HG03045 (cell line): ENCODE measurements around the gene THEM4.

Source experiments
- ATAC-seq: cut with Tn5 transposase; IDR thresholded peaks from one replicate; pipeline ENCODE4 v1.9.1; 2021; ENCODE audit warnings: mild to moderate bottlenecking, moderate library complexity; ENCODE audit not compliant: unreplicated experiment

THEM4 gene

GRCh38 chr1:151839082-151839412 is 70.3 kb downstream of the THEM4 start:
- no peak for ATAC-seq

GRCh38 chr1:151838222-151839081 is 70.9 kb downstream of the THEM4 start:
- no peak for ATAC-seq

- ATAC-seq, result no peak
Measured at GRCh38 chr1:151837884-151838221, 71.5 kb downstream of the THEM4 start.

GRCh38 chr1:151837197-151837596 is 72.1 kb downstream of the THEM4 start:
- ATAC-seq, result no peak

GRCh38 chr1:151835596-151835995 is 73.7 kb downstream of the THEM4 start:
- no peak for ATAC-seq

GRCh38 chr1:151834239-151834638 is 75.1 kb downstream of the THEM4 start:
- ATAC-seq, result no peak

GRCh38 chr1:151833172-151833900 is 76.0 kb downstream of the THEM4 start:
- no peak for ATAC-seq

GRCh38 chr1:151832318-151832980 is 76.9 kb downstream of the THEM4 start:
- no peak for ATAC-seq

GRCh38 chr1:151831605-151832004 is 77.7 kb downstream of the THEM4 start, which contains the start of gene RORC:
RORC (minus strand) TSS chr1:151831802; CDS start chr1:151831764, 38 bp downstream.
- no peak for ATAC-seq

- no peak for ATAC-seq
Measured at GRCh38 chr1:151831256-151831591, 78.1 kb downstream of the THEM4 start.

GRCh38 chr1:151830055-151830454 is 79.3 kb downstream of the THEM4 start:
- no peak for ATAC-seq

- ATAC-seq, result no peak
Measured at GRCh38 chr1:151829352-151830046, 79.8 kb downstream of the THEM4 start.

- ATAC-seq, result no peak
Measured at GRCh38 chr1:151828921-151829320, 80.4 kb downstream of the THEM4 start.

- ATAC-seq, result no peak
Measured at GRCh38 chr1:151827853-151828252, 81.5 kb downstream of the THEM4 start.

- no peak for ATAC-seq
Measured at GRCh38 chr1:151825751-151826660, 83.3 kb downstream of the THEM4 start.

GRCh38 chr1:151825204-151825603 is 84.1 kb downstream of the THEM4 start:
- no peak for ATAC-seq
